Loucy (cell line): ENCODE results near the gene CEP57L1.

ENCODE experiments used
- H2AFZ ChIP-seq: fragments of 200-600 bp; sonication (generic); 2 replicates; pipeline ENCODE4 v1.6.0; 2016; ENCODE audit warnings: antibody characterized with exemption, mild to moderate bottlenecking, low read length, moderate library complexity
- H3F3A ChIP-seq: fragments of 200-600 bp; 2 replicates; pipeline ENCODE4 v1.6.0; 2016; ENCODE audit warnings: antibody characterized with exemption, low read depth, mild to moderate bottlenecking
- H3K27me3 ChIP-seq: fragments of 200-600 bp; sonication (generic); 2 replicates; pipeline ENCODE4 v1.6.1; 2014; ENCODE audit warnings: low read length, mild to moderate bottlenecking; ENCODE audit not compliant: insufficient read depth, poor library complexity, severe bottlenecking
- H3K36me3 ChIP-seq: fragments of 200-600 bp; sonication (generic); 2 replicates; pipeline ENCODE4 v1.6.1; 2016; ENCODE audit warnings: low read length; ENCODE audit not compliant: insufficient read depth
- H3K4me1 ChIP-seq: fragments of 200-600 bp; sonication (generic); 2 replicates; pipeline ENCODE4 v1.5.1; 2014; ENCODE audit warnings: low read length, mild to moderate bottlenecking; ENCODE audit not compliant: insufficient read depth, poor library complexity, severe bottlenecking
- H3K4me2 ChIP-seq: fragments of 200-600 bp; sonication (generic); 2 replicates; pipeline ENCODE4 v1.6.0; 2014; ENCODE audit warnings: antibody characterized with exemption, low read length, low read depth, mild to moderate bottlenecking; ENCODE audit not compliant: poor library complexity, severe bottlenecking
- H3K4me3 ChIP-seq: fragments of 200-600 bp; sonication (generic); 2 replicates; pipeline ENCODE4 v1.5.1; 2014; ENCODE audit warnings: low read length, mild to moderate bottlenecking, mixed read lengths; ENCODE audit not compliant: poor library complexity, severe bottlenecking
- H3K79me2 ChIP-seq: fragments of 200-600 bp; sonication (generic); 2 replicates; pipeline ENCODE4 v1.6.1; 2014; ENCODE audit warnings: low read length; ENCODE audit not compliant: insufficient read depth
- H3K9ac ChIP-seq: fragments of 200-600 bp; sonication (generic); 2 replicates; pipeline ENCODE4 v1.6.0; 2014; ENCODE audit warnings: mild to moderate bottlenecking, low read depth, low read length, moderate library complexity; ENCODE audit not compliant: poor library complexity, severe bottlenecking
- H3K9me2 ChIP-seq: fragments of 200-600 bp; sonication (generic); replicated peaks from 2 replicates; pipeline ENCODE4 v1.6.1; 2016; ENCODE audit warnings: low read depth, low read length, mixed read lengths
- H3K9me3 ChIP-seq: fragments of 200-600 bp; sonication (generic); 2 replicates; pipeline ENCODE4 v1.6.1; 2014; ENCODE audit warnings: mild to moderate bottlenecking, antibody characterized with exemption, low read length, low read depth; ENCODE audit not compliant: insufficient read depth
- H4K20me1 ChIP-seq: fragments of 200-600 bp; sonication (generic); 2 replicates; pipeline ENCODE4 v1.6.0; 2014; ENCODE audit warnings: antibody characterized with exemption, low read length, mild to moderate bottlenecking; ENCODE audit not compliant: insufficient read depth, poor library complexity, severe bottlenecking
- EZH2phosphoT487 ChIP-seq: fragments of 200-600 bp; IDR thresholded peaks from 2 replicates; pipeline ENCODE4 v1.6.1; 2018; ENCODE audit warnings: antibody characterized with exemption, mild to moderate bottlenecking, moderate library complexity, borderline replicate concordance
- TF ChIP-seq, protein P1 (sequence below): fragments of 200-600 bp; sonication (generic); conservative IDR thresholded peaks from 2 replicates; pipeline ENCODE4 v1.5.1; 2014; ENCODE audit warnings: mild to moderate bottlenecking, antibody characterized with exemption, low read length

CEP57L1 gene

DNA sequence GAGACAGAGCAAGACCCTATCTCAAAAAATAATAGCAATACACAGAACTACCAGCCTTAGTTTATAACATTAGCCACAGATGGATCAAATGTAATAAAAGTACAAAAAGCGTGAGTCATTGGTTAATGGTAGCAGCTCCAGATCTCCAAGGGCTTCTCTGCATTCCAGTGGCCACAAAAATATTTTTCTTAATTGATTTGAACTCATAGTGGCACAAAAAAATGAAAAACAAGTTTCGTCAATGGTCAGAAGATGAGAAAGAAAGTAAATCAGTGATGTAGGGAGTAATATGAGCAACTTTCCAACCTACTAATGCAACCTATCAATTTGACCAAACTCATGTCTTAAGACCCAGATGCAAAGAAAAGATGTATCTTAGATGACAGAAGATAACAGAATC lies 79.6 kb downstream of the CEP57L1 start:
- H3K4me3 ChIP-seq, result no peak overlapping the region
- H3K9me3 ChIP-seq, result no peaks in the 10 kb centered on the region
- H3K4me2 ChIP-seq, result no peak overlapping the region
- no peak for TF ChIP-seq EZH2phosphoT487
- TF ChIP-seq, protein P1, sequence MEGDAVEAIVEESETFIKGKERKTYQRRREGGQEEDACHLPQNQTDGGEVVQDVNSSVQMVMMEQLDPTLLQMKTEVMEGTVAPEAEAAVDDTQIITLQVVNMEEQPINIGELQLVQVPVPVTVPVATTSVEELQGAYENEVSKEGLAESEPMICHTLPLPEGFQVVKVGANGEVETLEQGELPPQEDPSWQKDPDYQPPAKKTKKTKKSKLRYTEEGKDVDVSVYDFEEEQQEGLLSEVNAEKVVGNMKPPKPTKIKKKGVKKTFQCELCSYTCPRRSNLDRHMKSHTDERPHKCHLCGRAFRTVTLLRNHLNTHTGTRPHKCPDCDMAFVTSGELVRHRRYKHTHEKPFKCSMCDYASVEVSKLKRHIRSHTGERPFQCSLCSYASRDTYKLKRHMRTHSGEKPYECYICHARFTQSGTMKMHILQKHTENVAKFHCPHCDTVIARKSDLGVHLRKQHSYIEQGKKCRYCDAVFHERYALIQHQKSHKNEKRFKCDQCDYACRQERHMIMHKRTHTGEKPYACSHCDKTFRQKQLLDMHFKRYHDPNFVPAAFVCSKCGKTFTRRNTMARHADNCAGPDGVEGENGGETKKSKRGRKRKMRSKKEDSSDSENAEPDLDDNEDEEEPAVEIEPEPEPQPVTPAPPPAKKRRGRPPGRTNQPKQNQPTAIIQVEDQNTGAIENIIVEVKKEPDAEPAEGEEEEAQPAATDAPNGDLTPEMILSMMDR, result no peak
- H3K4me1 ChIP-seq, result no peaks in the 10 kb centered on the region
- H3K27me3 ChIP-seq, result no peaks in the 10 kb centered on the region
- no peaks in the 10 kb centered on the region for H4K20me1 ChIP-seq
- H3F3A ChIP-seq, result no peaks in the 10 kb centered on the region
- no peak overlapping the region for H2AFZ ChIP-seq
- H3K79me2 ChIP-seq, result no peaks in the 10 kb centered on the region
- no peaks in the 10 kb centered on the region for H3K36me3 ChIP-seq
- no peaks in the 10 kb centered on the region for H3K9me2 ChIP-seq
- H3K9ac ChIP-seq, result no peak overlapping the region

DNA sequence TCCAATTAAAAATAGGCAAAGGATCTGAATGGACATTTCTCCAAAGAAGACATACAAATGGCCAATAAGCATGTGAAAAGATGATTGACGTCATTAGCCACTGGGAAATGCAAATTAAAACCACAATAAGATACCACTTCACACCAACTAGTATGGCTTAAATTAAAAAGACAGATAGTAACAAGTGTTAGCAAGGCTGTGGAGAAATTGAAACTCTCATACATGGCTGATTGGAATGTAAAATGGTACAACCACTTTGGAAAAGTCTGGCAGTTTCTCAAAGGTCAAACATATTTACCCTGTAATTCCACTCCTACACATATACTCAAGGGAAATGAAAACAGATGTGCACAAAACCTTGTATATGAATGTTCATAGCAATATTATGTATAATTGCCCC lies 83.6 kb downstream of the CEP57L1 start:
- no peak overlapping the region for H2AFZ ChIP-seq
- H3K27me3 ChIP-seq, result no peaks in the 10 kb centered on the region
- no peaks in the 10 kb centered on the region for H4K20me1 ChIP-seq
- no peaks in the 10 kb centered on the region for H3K9me2 ChIP-seq
- H3K9me3 ChIP-seq, result no peaks in the 10 kb centered on the region
- no peak overlapping the region for H3K4me2 ChIP-seq
- H3K36me3 ChIP-seq, result no peaks in the 10 kb centered on the region
- TF ChIP-seq EZH2phosphoT487, result no peak
- TF ChIP-seq, protein P1, result no peak
- no peaks in the 10 kb centered on the region for H3K4me1 ChIP-seq
- H3K9ac ChIP-seq, result no peak overlapping the region
- no peak overlapping the region for H3K4me3 ChIP-seq
- no peaks in the 10 kb centered on the region for H3F3A ChIP-seq
- H3K79me2 ChIP-seq, result no peaks in the 10 kb centered on the region

DNA sequence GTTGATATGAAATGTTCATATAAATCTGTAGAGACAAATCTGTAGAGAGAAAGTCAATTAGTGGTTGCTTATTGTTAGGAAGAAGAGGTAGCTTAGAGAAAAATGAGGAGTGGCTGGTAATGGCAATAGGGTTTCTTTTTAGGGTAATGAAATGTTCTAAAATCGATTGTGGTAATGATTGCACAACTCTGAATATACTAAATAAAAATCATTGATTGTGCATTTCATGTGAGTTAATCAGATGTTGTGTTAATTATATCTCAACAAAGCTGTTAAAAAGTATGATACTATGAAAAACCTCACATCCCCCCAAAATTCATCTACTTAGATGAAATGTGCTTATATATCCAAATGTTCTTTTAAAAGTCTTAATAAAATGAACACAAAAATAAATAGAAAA lies 84.2 kb downstream of the CEP57L1 start:
- no peaks in the 10 kb centered on the region for H3F3A ChIP-seq
- no peaks in the 10 kb centered on the region for H4K20me1 ChIP-seq
- H3K27me3 ChIP-seq, result no peaks in the 10 kb centered on the region
- H3K36me3 ChIP-seq, result no peaks in the 10 kb centered on the region
- no peak overlapping the region for H3K9ac ChIP-seq
- H3K9me2 ChIP-seq, result no peaks in the 10 kb centered on the region
- H3K4me1 ChIP-seq, result no peaks in the 10 kb centered on the region
- H3K79me2 ChIP-seq, result no peaks in the 10 kb centered on the region
- H2AFZ ChIP-seq, result no peak overlapping the region
- no peak overlapping the region for H3K4me3 ChIP-seq
- no peak overlapping the region for H3K4me2 ChIP-seq
- H3K9me3 ChIP-seq, result no peaks in the 10 kb centered on the region
- TF ChIP-seq EZH2phosphoT487, result no peak
- TF ChIP-seq, protein P1, result no peak
